ENCODE data around the gene RALGAPA2.

GRCh38 chr20:20457392-20458126 lies 254.9 kb downstream of the RALGAPA2 start:
- TF ChIP-seq MAX (IDR thresholded peaks at IDR 0.05; ENCODE audit: low read depth), result no peak
- no peak for TF ChIP-seq CHD2 (IDR thresholded peaks at IDR 0.05; ENCODE audit: low read length, partially characterized antibody)
- TF ChIP-seq PBX3 (IDR thresholded peaks at IDR 0.05), result no peak
- TF ChIP-seq TAF1 (IDR thresholded peaks at IDR 0.05; ENCODE audit: borderline replicate concordance, low read depth, low read length), result no peak
- no peak for TF ChIP-seq CTCF (IDR thresholded peaks at IDR 0.05)
- no peak for TF ChIP-seq EZH2phosphoT487 (IDR thresholded peaks at IDR 0.05; ENCODE audit: borderline replicate concordance, low read depth)
- TF ChIP-seq EP300 (IDR thresholded peaks at IDR 0.05; ENCODE audit: borderline replicate concordance in 1 of 2, low read depth in 1 of 2, low read length in 1 of 2), result no peak
- no peak for TF ChIP-seq POLR2AphosphoS5 (IDR thresholded peaks at IDR 0.05; ENCODE audit: low read depth, low read length)
- no peak for TF ChIP-seq USF1 (IDR thresholded peaks at IDR 0.05; ENCODE audit: borderline replicate concordance, low read depth)
- TF ChIP-seq REST (IDR thresholded peaks at IDR 0.05; ENCODE audit: low read depth, low read length), result no peak
- no peak for TF ChIP-seq GATA2 (CRISPR knock-in tag; IDR thresholded peaks at IDR 0.05)
- no peak for TF ChIP-seq RAD21 (IDR thresholded peaks at IDR 0.05; ENCODE audit: low read length)
